Heart right ventricle (tissue), 16 donors: ENCODE measurements around the gene DSE. TPM values are rescaled to one million over a fixed set of nuclear protein-coding genes. Genes with fewer than 3 reads are reported as not detected.

Experiments used
- ATAC-seq, 8 donors: fragments of 200-7000 bp; cut with Tn5 transposase; one replicate each; pipeline ENCODE4 v1.9.1; 2020; ENCODE audit warnings: mild to moderate bottlenecking in 8 of 8, moderate library complexity in 8 of 8, moderate number of reproducible peaks in 1 of 8
- DNase-seq, 2 donors: peaks; one replicate each; pipeline ENCODE4 v3.0.0-alpha.2; 2020
- H3K27ac ChIP-seq, 10 donors: fragments of 200-600 bp; sonication (generic) in 2 of 10; one replicate each; pipeline versions ENCODE4 v1.5.0 to v1.8.0; 2020 to 2022; ENCODE audit warnings: mild to moderate bottlenecking in 3 of 10
- H3K27me3 ChIP-seq, 7 donors: fragments of 200-600 bp; one replicate each; pipeline ENCODE4 v1.8.0; 2021 to 2022; ENCODE audit warnings: mild to moderate bottlenecking in 2 of 7
- H3K36me3 ChIP-seq, 9 donors: fragments of 200-600 bp; sonication (generic) in 1 of 9; one replicate each; pipeline versions ENCODE4 v1.5.0 to v1.8.0; 2020 to 2022; ENCODE audit warnings: mild to moderate bottlenecking in 2 of 9
- H3K4me1 ChIP-seq, 9 donors: fragments of 200-600 bp; sonication (generic) in 1 of 9; one replicate each; pipeline versions ENCODE4 v1.5.0 to v1.8.0; 2020 to 2022; ENCODE audit warnings: mild to moderate bottlenecking in 4 of 9
- H3K4me3 ChIP-seq, 10 donors: fragments of 200-600 bp; sonication (generic) in 2 of 10; one replicate each; pipeline versions ENCODE4 v1.5.0 to v1.8.0; 2020 to 2022; ENCODE audit warnings: mild to moderate bottlenecking in 7 of 10, moderate library complexity in 2 of 10
- H3K9me3 ChIP-seq, 11 donors: fragments of 200-600 bp in 10 of 11; sonication (generic) in 2 of 11; one replicate each; pipeline versions ENCODE4 v1.5.0 to v1.8.0; 2013 to 2022; ENCODE audit warnings: mild to moderate bottlenecking in 2 of 11, control low read depth in 1 of 11, moderate library complexity in 1 of 11
- CTCF ChIP-seq, 9 donors: fragments of 200-600 bp; sonication (generic) in 2 of 9; IDR thresholded peaks; one replicate each; pipeline versions ENCODE4 v1.5.0 to v1.8.0; 2021 to 2022; ENCODE audit warnings: antibody characterized with exemption in 9 of 9, mild to moderate bottlenecking in 5 of 9, moderate library complexity in 1 of 9
- WGBS, 2 donors: extraction: QIAGEN DNeasy Blood & Tissue Kit; methylation state at CpG; one replicate each; pipeline ENCODE4 v1.1.7; 2013; ENCODE audit warnings: inconsistent platforms in 1 of 2; 5-methylcytosine and 5-hydroxymethylcytosine counted together
- intact Hi-C, 10 donors: fragments of 100-400 bp; cut with DNase I; formaldehyde crosslinking; loops; one replicate each; pipeline versions ENCODE4 v1.11.1 to v1.14.2; 2022
- polyA plus RNA-seq, 2 donors: library from polyadenylated mRNA; stranded (reverse); fragments of 200-250 nt; gene quantifications; one replicate each; pipeline ENCODE4 v1.2.3, GENCODE V29; 2013
- total RNA-seq, 10 donors: library from RNA; stranded (reverse); fragmentation: NEBNext Ultra II Directional in 3 of 10; extraction: Animal tissue kit (Norgen Biotek cat#: 25700) in 3 of 10; gene quantifications; one replicate each; pipeline versions ENCODE4 v1.2.1 to v1.2.4, GENCODE V29; 2021 to 2023
- donor health status: Arrhythmogenic right ventricular cardiomyopathy.
- donor health status: ischemic (EF 13 %, LVEDD 7.1; RV severe dilation, severe dysfunction).
- donor health status: healthy with polysubstance abuse.
- donor health status: DM: no; HTN: yes; CAD: no.
- donor health status: DM: no; HTN: no; CAD: no.
- donor health status: ischemic (EF 25% LVEDD 6.9; RV normal size, moderate dysfunction).
- donor health status: ischemic (EF 25% LVEDD 5.7; RV mildly dilated, moderate dysfunction).
- donor health status: healthy.
- donor health status: DM: yes; HTN: yes; CAD: no.
- donor health status: Ischemic cardiomyopathy.
- donor health status: ischemic (EF 35%, LVEDD 5.7; RV mildly dilated, moderate dysfunction).
- donor health status: nonischemic (EF 11% LVEDD 7.7; RV severe dilation, severe dysfunction).
- donor health status: DM: yes; HTN: yes; CAD: no.
- donor health status: PGD.
- donor health status: ischemic (EF 29% LVEDD 5.4; RV normal size, mild dysfunction).
- donor health status: nonischemic (EF 23%, LVEDD 6.1; RV moderate dilation, normal function).

Gene DSE
- total and polyA plus RNA-seq, 12 donors: 3.8 to 25.4 (median 11.3) TPM

GRCh38 chr6:116386581-116387299 lies 16.0 kb downstream of the DSE start:
- TF ChIP-seq CTCF (IDR thresholded peaks at IDR 0.05): no peak
- no peaks in the 10 kb centered on the region for H3K36me3 ChIP-seq
- peaks cover 7 to 78% (median 20%) of the 10 kb centered on the region in 9 donors for H3K4me1 ChIP-seq
- DNase-seq: no peak
- no peak overlapping the region for H3K4me3 ChIP-seq
- ATAC-seq: peak in 4 of 8 donors; percentile 13 to 68 (median 19)
- no peaks in the 10 kb centered on the region for H3K9me3 ChIP-seq
- WGBS, 2 donors: 43 to 47% methylated on average over 4 of the region's 4 CpGs
- intact Hi-C loops: no loop called here
- H3K27ac ChIP-seq: peak overlapping the region in 2 of 10 donors; percentile 36 to 82
- no peaks in the 10 kb centered on the region for H3K27me3 ChIP-seq

DNA sequence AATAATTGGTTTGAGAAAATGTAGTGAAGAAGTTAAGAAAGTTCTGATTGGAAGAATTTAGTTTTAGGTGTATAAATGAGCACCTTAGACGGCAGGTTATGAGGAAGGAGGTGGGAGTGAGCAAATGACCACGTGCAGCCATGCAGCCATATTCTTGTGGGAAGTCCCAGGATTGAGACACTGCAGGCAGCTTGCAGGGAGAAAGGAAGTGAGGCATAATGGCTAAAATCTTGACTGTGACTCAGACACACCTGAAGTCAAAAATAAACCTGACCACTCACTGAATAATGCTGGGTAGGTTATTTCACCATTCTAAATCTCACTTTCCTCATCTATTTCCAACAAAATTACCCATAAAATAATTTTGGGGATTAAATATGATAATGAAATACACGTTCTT lies 16.6 kb downstream of the DSE start:
- WGBS, 2 donors: 73 to 79% methylated on average over 3 of the region's 3 CpGs
- Histone ChIP-seq H3K4me1 (peaks cover 7 to 84% (median 20%) of the 10 kb centered on the region in 9 donors), H3K36me3 (no peaks in the 10 kb centered on the region), H3K9me3 (no peaks in the 10 kb centered on the region), H3K4me3 (no peak overlapping the region), H3K27ac (peak overlapping the region in 2 of 10 donors; percentile 9 to 82), H3K27me3 (no peaks in the 10 kb centered on the region)
- ATAC-seq (peak in 1 of 8 donors; percentile 36), DNase-seq (no peak)
- TF ChIP-seq CTCF (IDR thresholded peaks at IDR 0.05): no peak
- intact Hi-C loops: no loop called here

- DNase-seq: no peak
- Histone ChIP-seq H3K4me3 (no peak overlapping the region), H3K27me3 (no peaks in the 10 kb centered on the region), H3K9me3 (no peaks in the 10 kb centered on the region), H3K4me1 (peaks cover 7 to 96% (median 20%) of the 10 kb centered on the region in 9 donors), H3K27ac (peak overlapping the region in 1 of 10 donors; percentile 82), H3K36me3 (no peaks in the 10 kb centered on the region)
- ATAC-seq: no peak
- TF ChIP-seq CTCF (IDR thresholded peaks at IDR 0.05): no peak
- 43 to 52% methylated on average over 3 of the region's 3 CpGs for WGBS, 2 donors
- intact Hi-C loops: no loop called here
These were observed 18.2 kb downstream of the DSE start for GRCh38 chr6:116388924-116389323.

- DNase-seq (no peak), ATAC-seq (no peak)
- Histone ChIP-seq H3K36me3 (no peaks in the 10 kb centered on the region), H3K27ac (peak overlapping the region in 1 of 10 donors; percentile 82), H3K4me3 (no peak overlapping the region), H3K27me3 (no peaks in the 10 kb centered on the region), H3K9me3 (no peaks in the 10 kb centered on the region), H3K4me1 (peaks cover 7 to 98% (median 20%) of the 10 kb centered on the region in 9 donors)
- intact Hi-C loops: no loop called here
- TF ChIP-seq CTCF (IDR thresholded peaks at IDR 0.05): no peak
These were observed 18.6 kb downstream of the DSE start for GRCh38 chr6:116389357-116389756.
